Uterus (tissue), 2 donors: ENCODE measurements around the gene POLR3G.

Experiments used
- POLR2A ChIP-seq, 2 donors: fragments of 450-650 bp; IDR thresholded peaks; one replicate each; pipeline ENCODE4 v1.6.1; 2016; ENCODE audit warnings: antibody characterized with exemption in 2 of 2, mild to moderate bottlenecking in 1 of 2, moderate library complexity in 1 of 2
- TF ChIP-seq, protein P1 (sequence below), 4 experiments: fragments of 200-600 bp in 2 of 4; fragments of 450-650 bp in 2 of 4; sonication (generic) in 2 of 4; IDR thresholded peaks; one replicate each; pipeline ENCODE4 v1.5.1; 2016 to 2019; ENCODE audit warnings: antibody characterized with exemption in 4 of 4, mild to moderate bottlenecking in 2 of 4, moderate library complexity in 1 of 4

DNA sequence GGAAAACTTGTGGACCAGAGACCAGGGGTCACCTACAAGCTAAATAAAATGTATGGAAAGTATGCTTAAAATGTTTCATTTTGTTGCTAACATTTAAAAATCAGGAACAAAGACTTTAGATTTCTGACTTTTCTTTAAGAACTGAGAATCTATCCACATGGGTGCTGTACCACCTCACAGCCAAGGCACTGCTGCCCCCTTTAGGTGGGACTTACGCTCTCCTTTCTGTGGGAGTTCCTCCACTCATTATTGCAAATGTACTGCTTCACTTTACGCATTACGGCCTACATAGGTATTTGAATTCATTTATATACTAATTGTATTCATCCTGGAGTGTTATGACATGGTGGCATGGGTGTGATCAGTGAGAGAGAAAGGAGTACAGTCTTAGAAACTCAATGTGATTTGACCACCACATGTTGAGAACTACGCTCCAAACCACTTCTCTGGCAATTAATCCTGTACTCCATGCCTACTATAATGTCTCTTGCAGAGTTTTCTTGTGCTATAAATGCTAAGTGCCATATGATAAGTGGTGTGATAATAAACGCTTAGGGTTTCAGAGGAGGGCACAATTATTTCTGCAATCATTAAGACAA is 40.4 kb upstream of the POLR3G start:
- TF ChIP-seq, protein P1, sequence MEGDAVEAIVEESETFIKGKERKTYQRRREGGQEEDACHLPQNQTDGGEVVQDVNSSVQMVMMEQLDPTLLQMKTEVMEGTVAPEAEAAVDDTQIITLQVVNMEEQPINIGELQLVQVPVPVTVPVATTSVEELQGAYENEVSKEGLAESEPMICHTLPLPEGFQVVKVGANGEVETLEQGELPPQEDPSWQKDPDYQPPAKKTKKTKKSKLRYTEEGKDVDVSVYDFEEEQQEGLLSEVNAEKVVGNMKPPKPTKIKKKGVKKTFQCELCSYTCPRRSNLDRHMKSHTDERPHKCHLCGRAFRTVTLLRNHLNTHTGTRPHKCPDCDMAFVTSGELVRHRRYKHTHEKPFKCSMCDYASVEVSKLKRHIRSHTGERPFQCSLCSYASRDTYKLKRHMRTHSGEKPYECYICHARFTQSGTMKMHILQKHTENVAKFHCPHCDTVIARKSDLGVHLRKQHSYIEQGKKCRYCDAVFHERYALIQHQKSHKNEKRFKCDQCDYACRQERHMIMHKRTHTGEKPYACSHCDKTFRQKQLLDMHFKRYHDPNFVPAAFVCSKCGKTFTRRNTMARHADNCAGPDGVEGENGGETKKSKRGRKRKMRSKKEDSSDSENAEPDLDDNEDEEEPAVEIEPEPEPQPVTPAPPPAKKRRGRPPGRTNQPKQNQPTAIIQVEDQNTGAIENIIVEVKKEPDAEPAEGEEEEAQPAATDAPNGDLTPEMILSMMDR (IDR thresholded peaks at IDR 0.05) = peak; percentile 36 to 49 (median 42)
- TF ChIP-seq POLR2A (IDR thresholded peaks at IDR 0.05) = no peak
